GM19452 (cell line): ENCODE measurements around the gene SMPD2.

ENCODE experiments used
- ATAC-seq: cut with Tn5 transposase; IDR thresholded peaks from one replicate; pipeline ENCODE4 v1.9.1; 2021; ENCODE audit not compliant: unreplicated experiment

SMPD2 gene

GRCh38 chr6:109440331-109441068 lies at the start of gene SMPD2, which contains the start of gene PPIL6:
TSS of gene SMPD2 (plus strand) at chr6:109440724. CDS start at chr6:109441122, 398 bp downstream.
TSS of gene PPIL6 (minus strand) at chr6:109440628. CDS start at chr6:109440590, 38 bp downstream.
- ATAC-seq: peak; percentile 88

GRCh38 chr6:109393157-109393885 lies 47.2 kb upstream of the SMPD2 start:
- ATAC-seq: no peak

- no peak for ATAC-seq
Observed at GRCh38 chr6:109393886-109394281, 46.6 kb upstream of the SMPD2 start.

- ATAC-seq: no peak
Observed at GRCh38 chr6:109396046-109396718, 44.3 kb upstream of the SMPD2 start.

GRCh38 chr6:109397020-109397419 lies 43.5 kb upstream of the SMPD2 start:
- ATAC-seq: no peak

GRCh38 chr6:109406196-109406595 lies 34.3 kb upstream of the SMPD2 start:
- no peak for ATAC-seq

GRCh38 chr6:109411034-109411433 lies 29.5 kb upstream of the SMPD2 start:
- ATAC-seq: no peak

GRCh38 chr6:109417646-109418045 lies 22.9 kb upstream of the SMPD2 start:
- no peak for ATAC-seq

GRCh38 chr6:109420751-109421150 lies 19.8 kb upstream of the SMPD2 start:
- ATAC-seq: no peak

- ATAC-seq: no peak
Observed at GRCh38 chr6:109421184-109421583, 19.3 kb upstream of the SMPD2 start.

GRCh38 chr6:109424946-109425345 lies 15.6 kb upstream of the SMPD2 start:
- ATAC-seq: no peak

GRCh38 chr6:109428889-109429477 lies 11.5 kb upstream of the SMPD2 start:
- no peak for ATAC-seq

- no peak for ATAC-seq
Observed at GRCh38 chr6:109429496-109429895, 11.0 kb upstream of the SMPD2 start.

- ATAC-seq: no peak
Observed at GRCh38 chr6:109434456-109434855, 6.1 kb upstream of the SMPD2 start.

- ATAC-seq: no peak
Observed at GRCh38 chr6:109436041-109436440, 4.5 kb upstream of the SMPD2 start.

GRCh38 chr6:109441069-109441816 lies 719 bp downstream of the SMPD2 start:
- ATAC-seq: peak; percentile 7

GRCh38 chr6:109442393-109442924 lies 1.9 kb downstream of the SMPD2 start:
- ATAC-seq: no peak

- no peak for ATAC-seq
Observed at GRCh38 chr6:109443425-109443950, 3.0 kb downstream of the SMPD2 start.

- no peak for ATAC-seq
Observed at GRCh38 chr6:109445382-109445781, 4.9 kb downstream of the SMPD2 start.

- ATAC-seq: no peak
Observed at GRCh38 chr6:109446072-109446471, 5.5 kb downstream of the SMPD2 start.
